ENCODE results near the gene ATP2A1.

DNA sequence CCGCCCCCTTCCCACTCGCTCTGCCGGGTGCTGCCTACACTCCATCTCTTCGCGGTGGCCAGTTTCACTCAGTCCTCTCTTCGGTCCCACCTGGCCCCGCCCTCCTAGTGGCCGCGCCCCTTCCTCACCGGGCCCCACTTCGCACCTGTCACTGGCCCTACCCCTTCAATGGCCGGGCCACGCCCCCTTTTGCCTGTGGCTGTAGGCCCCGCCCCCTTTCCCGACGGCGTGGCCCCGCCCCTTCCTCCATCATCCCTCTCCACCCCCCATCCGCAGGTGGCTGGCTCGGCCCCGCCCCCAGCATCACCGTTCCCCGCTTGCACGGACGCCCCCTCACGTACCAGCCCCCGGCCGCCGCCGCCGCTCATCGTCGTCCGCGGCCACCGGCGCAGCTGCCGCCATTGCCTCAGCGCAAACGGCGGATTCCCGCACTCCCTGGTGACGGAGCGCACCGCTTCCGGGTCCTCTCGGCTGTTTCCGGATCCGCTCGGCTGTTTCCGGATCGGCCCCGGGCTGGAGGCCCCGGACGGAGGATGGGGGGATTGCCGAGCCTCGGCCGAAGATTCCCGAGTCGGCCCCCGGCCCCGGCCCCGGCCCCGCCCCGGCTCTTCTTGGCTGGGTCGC is 46.6 kb downstream of the ATP2A1 start, which contains the start of gene RABEP2:
- TF ChIP-seq YY1 (IDR thresholded peaks at IDR 0.05; ENCODE audit: insufficient read depth, insufficient read length) = no peak
- TF ChIP-seq ZNF274 (IDR thresholded peaks at IDR 0.05; ENCODE audit: low read depth, low read length) = no peak
- TF ChIP-seq SUZ12 (IDR thresholded peaks at IDR 0.05; ENCODE audit: extremely low read depth, insufficient read depth, insufficient read length) = no peak

Measured in NT2/D1 (cell line).